Limb (tissue), 2 donors: ENCODE data around the gene WDR26.
"Not testable (repeated sequence)": the region's sequence is repeated elsewhere in the genome, so short reads cannot be mapped to it uniquely, and the experiment has no call there.

Source experiments
- DNase-seq, 2 donors: peaks; one replicate each; pipeline ENCODE4 v3.0.0-alpha.2; 2016; ENCODE audit errors: extremely low spot score in 2 of 2

The WDR26 gene

GRCh38 chr1:224433701-224434672, 610 bp downstream of the WDR26 start:
- peak in 1 of 2 donors; percentile 76 for DNase-seq

GRCh38 chr1:224433041-224433691, 1.4 kb downstream of the WDR26 start:
- DNase-seq: peak in 1 of 2 donors; percentile 48

- DNase-seq: no peak
Observed at GRCh38 chr1:224432672-224433040, 1.9 kb downstream of the WDR26 start.

DNA sequence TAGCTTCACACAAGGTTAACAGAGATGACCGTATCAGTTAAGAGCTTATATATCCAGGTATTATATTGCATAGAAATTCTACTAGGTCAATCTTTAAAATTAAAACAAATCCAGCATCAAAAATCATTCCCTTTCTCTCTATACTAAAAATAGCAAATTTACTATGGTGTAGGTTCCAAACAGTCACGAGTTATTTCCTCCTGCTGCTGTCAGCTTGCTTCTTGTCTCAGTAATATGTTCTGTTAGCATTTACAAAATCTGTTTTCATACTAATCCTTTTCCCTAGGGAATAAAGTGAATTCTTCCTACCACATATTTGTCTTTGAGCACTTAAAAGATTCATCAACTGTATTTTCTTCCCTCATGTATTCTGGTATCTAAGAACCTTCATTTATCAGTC, 2.5 kb downstream of the WDR26 start:
- no peak for DNase-seq

GRCh38 chr1:224431726-224432125, 2.9 kb downstream of the WDR26 start:
- DNase-seq: no peak

- no peak for DNase-seq
Observed at GRCh38 chr1:224430511-224431113, 4.0 kb downstream of the WDR26 start.

- no peak for DNase-seq
Observed at GRCh38 chr1:224429616-224430326, 4.8 kb downstream of the WDR26 start.

- not testable (repeated sequence) for DNase-seq
Observed at GRCh38 chr1:224428713-224429112, 5.9 kb downstream of the WDR26 start.

DNA sequence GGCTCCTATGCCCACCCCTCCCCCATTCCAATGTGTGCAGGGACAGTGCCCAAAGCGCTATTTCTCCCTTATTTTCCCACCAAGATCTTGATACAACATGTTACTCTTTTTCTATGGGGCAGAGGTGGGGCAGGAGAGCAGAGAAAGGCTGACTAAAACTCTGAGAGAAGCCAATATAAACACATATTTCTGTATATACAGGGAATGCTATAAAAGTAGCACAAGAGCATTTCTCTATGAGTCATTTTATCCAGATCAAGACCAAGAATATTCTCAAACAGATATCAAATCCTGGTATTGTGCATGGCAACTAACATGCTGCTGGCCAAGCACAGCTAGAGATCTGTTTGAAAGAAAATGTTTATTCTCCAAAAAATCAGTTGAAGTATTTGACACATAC, 7.3 kb downstream of the WDR26 start:
- DNase-seq: no peak

GRCh38 chr1:224426869-224427268, 7.7 kb downstream of the WDR26 start:
- DNase-seq: not testable (repeated sequence)

- DNase-seq: no peak
Observed at GRCh38 chr1:224425279-224425884, 9.2 kb downstream of the WDR26 start.

DNA sequence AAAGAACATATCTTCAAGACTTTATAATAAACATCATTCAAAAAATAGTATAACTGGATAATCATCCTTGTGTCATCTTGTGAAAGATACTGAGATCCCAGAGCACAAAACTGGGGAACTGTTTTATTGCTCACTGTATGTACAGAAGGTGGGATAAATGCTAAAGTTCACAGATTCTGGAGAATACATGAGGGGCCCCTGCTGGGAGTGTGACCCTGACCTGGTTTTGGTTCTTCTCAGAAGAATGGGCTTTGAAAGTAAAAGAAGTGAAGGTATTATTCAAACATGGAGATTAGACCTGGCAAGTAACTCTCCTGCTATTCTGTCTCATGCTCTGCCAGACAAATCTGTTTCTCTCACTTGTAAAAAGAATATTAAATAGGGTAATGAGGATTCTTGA, 14.5 kb downstream of the WDR26 start:
- no peak for DNase-seq

GRCh38 chr1:224411766-224412165, 22.8 kb downstream of the WDR26 start:
- DNase-seq: no peak

GRCh38 chr1:224408294-224408590, 26.4 kb downstream of the WDR26 start:
- DNase-seq: no peak

GRCh38 chr1:224407571-224408293, 26.9 kb downstream of the WDR26 start:
- no peak for DNase-seq

- DNase-seq: no peak
Observed at GRCh38 chr1:224406216-224406615, 28.4 kb downstream of the WDR26 start.

DNA sequence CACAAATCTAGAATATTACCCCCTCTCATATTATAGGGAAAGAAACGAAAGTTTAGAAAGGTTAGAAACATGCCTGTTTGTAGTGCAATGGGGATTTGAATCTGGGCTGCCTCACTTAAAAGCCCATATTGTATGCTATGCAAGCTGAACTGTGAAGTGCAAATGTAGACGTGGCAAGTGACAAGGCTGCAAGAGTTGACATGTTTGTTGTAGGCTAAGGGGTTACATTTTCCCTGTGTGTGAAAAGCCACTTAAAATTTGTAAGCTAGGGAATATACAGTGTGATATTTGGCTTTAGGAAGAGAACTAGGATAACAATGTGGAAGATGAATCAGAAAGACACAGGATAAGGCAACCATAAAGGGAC, 29.0 kb downstream of the WDR26 start:
- no peak for DNase-seq

DNA sequence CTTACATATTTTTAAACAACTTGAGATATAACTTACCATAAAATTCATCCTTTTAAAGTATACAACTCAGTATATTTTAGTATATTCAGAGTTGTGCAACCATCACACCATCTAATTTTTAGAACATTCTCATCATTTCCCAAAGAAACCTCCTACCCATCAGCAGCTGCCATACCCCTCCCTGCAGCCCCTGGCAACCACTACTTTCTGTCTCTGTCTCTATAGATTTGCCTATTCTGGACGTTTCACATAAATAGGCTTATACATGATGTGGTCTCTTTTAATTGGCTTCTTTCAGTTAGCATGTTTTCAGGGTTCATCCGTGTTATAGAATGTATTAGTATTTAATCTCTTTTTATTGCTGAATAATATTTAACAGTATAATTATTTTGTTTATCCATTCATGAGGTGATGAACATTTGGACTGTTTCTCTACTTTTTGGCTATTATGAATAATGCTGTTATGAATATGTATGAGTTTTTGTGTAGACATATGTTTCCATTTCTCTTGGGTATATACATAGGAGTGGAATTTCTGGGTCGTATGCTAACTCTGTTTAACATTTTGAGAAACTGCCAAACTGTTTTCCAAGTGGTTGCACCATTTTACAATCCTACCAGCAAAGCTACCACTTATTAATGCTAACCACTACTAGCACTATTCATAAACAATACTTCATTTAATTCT, 29.5 kb downstream of the WDR26 start:
- no peak for DNase-seq

DNA sequence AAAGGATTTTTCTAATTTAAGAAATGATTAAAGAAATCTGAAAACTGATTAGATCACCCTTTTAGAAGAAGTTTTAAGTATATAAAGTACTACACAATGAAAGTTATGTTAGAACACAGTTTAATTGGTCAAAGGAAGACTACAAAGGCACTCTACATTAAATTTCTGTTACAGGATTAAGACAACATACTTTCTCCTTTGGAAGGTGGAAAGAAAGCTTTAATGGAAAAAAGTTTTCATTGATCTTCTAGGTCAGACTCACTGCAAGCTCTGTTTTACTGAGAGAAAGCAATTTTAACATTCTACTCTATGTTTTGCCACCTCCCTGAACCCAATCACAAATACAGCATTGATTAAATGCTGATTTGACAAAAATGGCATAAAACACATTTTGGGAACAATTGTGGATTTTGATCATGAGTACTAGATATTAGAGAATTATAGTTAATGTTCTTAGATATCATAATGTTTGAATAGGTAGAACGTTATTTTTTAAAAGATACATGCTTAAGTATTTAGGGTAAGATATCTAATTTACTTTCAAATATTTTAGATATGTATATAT, 32.0 kb downstream of the WDR26 start:
- DNase-seq: no peak

GRCh38 chr1:224399887-224400286, 34.7 kb downstream of the WDR26 start:
- DNase-seq: no peak
